Small intestine (tissue), 7 donors: ENCODE results near the gene TTLL7. TPM values are rescaled to one million over a fixed set of nuclear protein-coding genes. Genes with fewer than 3 reads are reported as not detected.

Source experiments
- DNase-seq, 2 donors: peaks; one replicate each; pipeline versions ENCODE4 v3.0.0 to v3.0.0-alpha.2; 2013
- FAIRE-seq: peaks from 2 replicates; lab custom pipeline; 2012; peaks lifted over from hg19 to GRCh38; lab: Jason Lieb, UNC
- H3K27ac ChIP-seq, 3 donors: one replicate each; pipeline ENCODE4 v1.5.1; 2013; ENCODE audit warnings: low read length in 2 of 3, mild to moderate bottlenecking in 2 of 3, control low read depth in 1 of 3, inconsistent platforms in 1 of 3, low read depth in 1 of 3, moderate library complexity in 1 of 3
- H3K27me3 ChIP-seq, 3 donors: one replicate each; pipeline ENCODE4 v1.6.1; 2013; ENCODE audit warnings: low read length in 3 of 3, inconsistent platforms in 1 of 3; ENCODE audit not compliant: control insufficient read depth in 3 of 3, insufficient read depth in 3 of 3
- H3K36me3 ChIP-seq, 3 donors: one replicate each; pipeline ENCODE4 v1.6.1; 2013; ENCODE audit warnings: low read length in 3 of 3, inconsistent platforms in 1 of 3, low read depth in 1 of 3, mild to moderate bottlenecking in 1 of 3, moderate library complexity in 1 of 3; ENCODE audit not compliant: control insufficient read depth in 3 of 3, insufficient read depth in 2 of 3
- H3K4me1 ChIP-seq, 3 donors: one replicate each; pipeline ENCODE4 v1.6.1; 2013; ENCODE audit warnings: low read length in 2 of 3, inconsistent platforms in 1 of 3, low read depth in 1 of 3, mild to moderate bottlenecking in 1 of 3, moderate library complexity in 1 of 3; ENCODE audit not compliant: control insufficient read depth in 3 of 3, insufficient read depth in 2 of 3
- H3K4me3 ChIP-seq, 3 donors: one replicate each; pipeline ENCODE4 v1.5.1; 2013; ENCODE audit warnings: low read length in 3 of 3, control low read depth in 1 of 3, inconsistent platforms in 1 of 3, low read depth in 1 of 3, mild to moderate bottlenecking in 1 of 3, moderate library complexity in 1 of 3
- H3K9me3 ChIP-seq, 2 donors: one replicate each; pipeline ENCODE4 v1.6.1; 2013; ENCODE audit warnings: low read depth in 1 of 2, low read length in 1 of 2; ENCODE audit not compliant: control insufficient read depth in 2 of 2, insufficient read depth in 1 of 2
- WGBS, 3 donors: extraction: QIAGEN DNeasy Blood & Tissue Kit; methylation state at CpG; one replicate each; pipeline ENCODE4 v1.1.7; 2013; 5-methylcytosine and 5-hydroxymethylcytosine counted together
- polyA plus RNA-seq, 4 donors: library from polyadenylated mRNA; stranded (reverse) in 3 of 4; unstranded in 1 of 4; fragments of 200-250 nt in 3 of 4; fragments of 120-200 nt in 1 of 4; gene quantifications; one replicate each; pipeline versions ENCODE4 v1.2.1 to v1.2.3, GENCODE V29; 2013
- donor health status: healthy with polysubstance abuse.
- donor health status: control.
- donor health status: control.
- donor health status: Bipolar disorder and iron deficiency.
- donor health status: healthy.

The TTLL7 gene
- polyA plus RNA-seq, 4 donors, result 0.54 to 1.8 (median 1.6) TPM; not detected in 1

DNA sequence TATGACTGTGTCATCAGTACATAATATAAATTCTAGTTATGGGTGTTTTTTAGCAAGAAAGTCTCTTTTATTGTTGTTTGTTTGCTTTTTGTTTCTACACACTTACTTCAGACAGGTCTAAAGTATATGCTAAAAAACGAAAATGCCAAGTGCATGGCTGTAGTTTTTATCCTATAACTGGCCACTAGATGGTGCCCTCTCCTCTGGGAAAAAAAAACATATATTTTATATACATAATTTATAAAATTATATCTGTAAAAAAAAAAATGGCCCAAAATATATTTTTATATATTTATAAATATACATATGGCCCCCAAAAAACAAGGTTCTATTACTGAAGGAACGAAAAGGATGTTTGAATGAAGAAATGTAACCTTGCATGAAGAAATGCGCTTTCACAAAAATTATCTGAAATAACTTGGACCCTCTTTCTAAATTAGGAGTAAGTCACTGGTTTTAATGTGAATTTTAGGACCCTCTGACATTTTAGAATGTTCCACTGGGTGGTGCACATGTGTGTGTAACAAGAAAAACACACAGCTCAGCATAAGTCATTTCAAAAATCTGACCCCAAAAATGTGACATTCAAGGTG lies 93.5 kb downstream of the TTLL7 start:
- Histone ChIP-seq H3K27me3 (no peaks in the 10 kb centered on the region), H3K27ac (no peak overlapping the region), H3K9me3 (no peaks in the 10 kb centered on the region), H3K4me1 (peaks cover 0 to 4% (median 0%) of the 10 kb centered on the region in 3 donors), H3K36me3 (no peaks in the 10 kb centered on the region), H3K4me3 (no peak overlapping the region)
- FAIRE-seq, result peak; percentile 68
- 40 to 46% (median 42%) methylated on average over 3 of the region's 3 CpGs for WGBS, 3 donors
- peak; percentile 20 to 30 for DNase-seq

- Histone ChIP-seq H3K27me3 (peaks cover 0 to 3% (median 0%) of the 10 kb centered on the region in 3 donors), H3K36me3 (no peaks in the 10 kb centered on the region), H3K9me3 (no peaks in the 10 kb centered on the region), H3K4me3 (no peak overlapping the region), H3K4me1 (peaks cover 0 to 4% (median 0%) of the 10 kb centered on the region in 3 donors), H3K27ac (no peak overlapping the region)
- FAIRE-seq (no peak), DNase-seq (peak; percentile 69 to 89)
- 14 to 56% (median 31%) methylated on average over 4 of the region's 4 CpGs for WGBS, 3 donors
Measured at GRCh38 chr1:83901547-83902155, 97.3 kb downstream of the TTLL7 start.

GRCh38 chr1:83900524-83900923 lies 98.4 kb downstream of the TTLL7 start:
- 60 to 75% (median 63%) methylated on average over 3 of the region's 3 CpGs for WGBS, 3 donors

DNA sequence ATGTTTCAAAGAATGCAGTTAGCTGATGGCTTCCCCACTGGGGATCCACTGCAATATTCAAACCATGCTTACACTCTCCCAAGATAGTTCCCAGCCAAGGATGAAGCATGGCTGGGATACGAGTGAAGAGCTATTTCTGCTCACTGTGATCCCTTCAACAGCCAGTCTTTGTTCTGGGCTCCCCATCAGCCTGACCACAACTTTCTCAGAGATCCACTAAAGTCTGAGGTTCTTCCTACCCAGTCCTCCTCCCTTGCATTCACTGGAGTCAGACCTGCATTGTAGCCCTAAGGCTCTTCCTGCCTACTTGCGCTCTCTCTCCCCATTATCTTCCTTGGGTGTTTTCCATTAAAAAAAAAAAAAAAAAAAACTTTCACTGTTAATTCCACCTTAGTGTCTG lies 101.4 kb downstream of the TTLL7 start:
- Histone ChIP-seq H3K27ac (no peak overlapping the region), H3K9me3 (no peaks in the 10 kb centered on the region), H3K36me3 (no peaks in the 10 kb centered on the region), H3K27me3 (peaks cover 0 to 3% (median 0%) of the 10 kb centered on the region in 3 donors), H3K4me3 (no peak overlapping the region), H3K4me1 (peaks cover 0 to 4% (median 0%) of the 10 kb centered on the region in 3 donors)
- DNase-seq (no peak), FAIRE-seq (no peak)
- WGBS, 3 donors, result 92 to 100% (median 95%) methylated on average over 2 of the region's 2 CpGs

More at GRCh38 chr1:83900524-83900923, 98.4 kb downstream of the TTLL7 start:
- Histone ChIP-seq H3K4me1 (peaks cover 0 to 4% (median 0%) of the 10 kb centered on the region in 3 donors), H3K4me3 (no peak overlapping the region), H3K36me3 (no peaks in the 10 kb centered on the region), H3K27me3 (peaks cover 0 to 3% (median 0%) of the 10 kb centered on the region in 3 donors), H3K27ac (no peak overlapping the region), H3K9me3 (no peaks in the 10 kb centered on the region)
- DNase-seq (peak in 1 of 2 donors; percentile 2), FAIRE-seq (no peak)

DNA sequence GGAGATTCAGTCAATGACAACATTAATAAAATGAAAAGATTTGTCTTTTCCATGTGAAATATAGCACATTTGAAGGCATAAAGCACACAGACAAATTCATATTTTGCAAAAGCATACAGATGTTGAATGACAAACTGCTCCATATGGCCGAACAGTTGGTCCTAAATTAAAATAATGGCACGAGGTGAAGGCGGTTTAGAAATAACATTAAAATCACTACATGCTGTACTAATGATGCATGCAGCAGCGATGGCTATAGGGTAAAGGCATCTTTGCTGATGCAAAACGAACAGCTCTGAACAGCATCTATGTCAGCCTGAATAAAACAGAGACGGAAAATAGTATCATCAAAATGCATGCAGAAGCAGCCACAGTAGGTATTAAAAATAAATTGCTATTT lies 102.6 kb downstream of the TTLL7 start:
- no peak for DNase-seq
- no peaks in the 10 kb centered on the region for H3K36me3 ChIP-seq
- peaks cover 0 to 6% (median 0%) of the 10 kb centered on the region in 3 donors for H3K27me3 ChIP-seq
- no peak overlapping the region for H3K27ac ChIP-seq
- no peak overlapping the region for H3K4me3 ChIP-seq
- no peaks in the 10 kb centered on the region for H3K9me3 ChIP-seq
- no peaks in the 10 kb centered on the region for H3K4me1 ChIP-seq
- no peak for FAIRE-seq
- 88 to 89% (median 89%) methylated on average over 6 of the region's 6 CpGs for WGBS, 3 donors

GRCh38 chr1:83889707-83890106 lies 109.2 kb downstream of the TTLL7 start:
- Histone ChIP-seq H3K36me3 (no peaks in the 10 kb centered on the region), H3K4me1 (no peaks in the 10 kb centered on the region), H3K27me3 (peaks cover 0 to 3% (median 0%) of the 10 kb centered on the region in 3 donors), H3K27ac (no peak overlapping the region), H3K9me3 (peaks cover 0 to 2% of the 10 kb centered on the region in 2 donors), H3K4me3 (no peak overlapping the region)
- DNase-seq (no peak), FAIRE-seq (no peak)
- 87 to 90% (median 88%) methylated on average over 2 of the region's 2 CpGs for WGBS, 3 donors

GRCh38 chr1:83887483-83887882 lies 111.4 kb downstream of the TTLL7 start:
- DNase-seq (no peak), FAIRE-seq (no peak)
- Histone ChIP-seq H3K4me3 (no peak overlapping the region), H3K4me1 (no peaks in the 10 kb centered on the region), H3K9me3 (peaks cover 0 to 2% of the 10 kb centered on the region in 2 donors), H3K27me3 (peaks cover 0 to 3% (median 0%) of the 10 kb centered on the region in 3 donors), H3K36me3 (no peaks in the 10 kb centered on the region), H3K27ac (no peak overlapping the region)
- WGBS, 3 donors, result 87 to 89% (median 87%) methylated on average over 3 of the region's 3 CpGs

GRCh38 chr1:83883979-83884378 lies 115.0 kb downstream of the TTLL7 start:
- Histone ChIP-seq H3K27ac (no peak overlapping the region), H3K4me1 (no peaks in the 10 kb centered on the region), H3K4me3 (no peak overlapping the region), H3K27me3 (no peaks in the 10 kb centered on the region), H3K36me3 (no peaks in the 10 kb centered on the region), H3K9me3 (no peaks in the 10 kb centered on the region)
- no peak for DNase-seq
- no peak for FAIRE-seq
